ENCODE measurements around the gene DOCK10.

DOCK10 gene

DNA sequence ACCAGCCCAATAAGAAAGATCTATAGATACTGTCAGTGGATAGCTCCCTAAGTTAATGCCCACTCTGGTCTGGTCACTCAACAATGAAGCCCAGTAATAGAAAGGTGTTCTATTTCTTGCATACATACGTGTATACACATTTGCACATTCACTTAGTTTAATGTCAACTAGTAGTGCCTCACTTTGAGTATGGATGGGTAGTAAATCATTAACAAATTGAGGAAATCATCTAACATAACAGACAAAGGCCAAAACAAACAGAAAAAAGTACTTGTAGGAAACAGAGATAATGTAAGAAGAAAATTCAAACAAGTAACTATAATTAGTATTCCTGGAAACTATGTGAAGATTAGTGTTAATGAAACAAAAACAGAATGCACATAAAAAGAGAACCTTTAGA is 312.8 kb downstream of the DOCK10 start:
- no peak for DNase-seq (ENCODE audit: low read depth in 2 of 2, low spot score in 1 of 2)

DNA sequence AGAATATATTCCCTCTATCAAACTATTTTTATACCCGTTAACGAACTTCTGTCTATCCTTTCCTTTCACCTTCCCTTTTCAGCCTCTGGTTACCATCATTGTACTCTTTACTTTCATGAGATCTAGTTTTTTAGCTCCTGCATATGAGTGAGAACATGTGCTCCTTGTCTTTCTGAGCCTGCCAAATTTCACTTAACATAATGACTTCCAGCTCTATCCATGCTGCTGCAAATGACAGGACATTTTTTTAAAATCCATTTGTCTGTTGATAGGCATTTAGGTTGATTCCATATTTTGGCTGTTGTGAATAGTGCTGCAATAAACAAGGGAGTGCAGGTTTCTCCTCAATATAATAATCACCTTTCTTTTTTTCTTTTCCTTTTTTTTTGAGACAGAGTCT is 317.9 kb downstream of the DOCK10 start:
- DNase-seq (ENCODE audit: low read depth in 2 of 2, low spot score in 1 of 2) = no peak

DNA sequence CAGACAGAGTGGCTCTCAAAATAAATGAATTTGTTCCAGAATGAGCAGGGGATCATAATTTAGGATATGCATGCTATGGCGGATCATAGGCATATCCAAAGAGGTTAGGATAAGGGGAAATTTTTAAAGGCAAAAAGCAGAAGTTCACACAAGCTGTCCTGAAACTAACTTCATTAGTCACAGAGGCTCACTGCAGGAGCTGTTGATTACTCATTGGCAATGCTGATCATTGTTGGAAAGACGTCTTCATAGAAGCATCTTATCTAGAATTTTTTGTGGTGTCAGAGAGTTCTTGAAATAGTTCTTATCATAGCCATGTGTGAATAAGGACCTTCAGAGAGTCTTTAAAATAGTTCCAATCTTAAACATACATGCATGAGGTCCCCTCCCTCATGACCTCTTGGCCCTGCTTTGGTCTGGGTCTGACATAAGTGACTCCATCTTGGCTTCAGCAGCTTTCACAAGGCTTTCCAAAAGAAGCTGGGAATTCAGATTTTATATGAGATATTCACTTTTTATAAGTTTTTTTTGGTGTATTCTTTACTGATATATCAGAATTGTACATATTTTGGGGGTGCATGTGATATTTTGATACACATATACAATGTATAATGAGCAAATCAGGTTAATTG is 318.6 kb downstream of the DOCK10 start:
- DNase-seq (ENCODE audit: low read depth in 2 of 2, low spot score in 1 of 2) = no peak

DNA sequence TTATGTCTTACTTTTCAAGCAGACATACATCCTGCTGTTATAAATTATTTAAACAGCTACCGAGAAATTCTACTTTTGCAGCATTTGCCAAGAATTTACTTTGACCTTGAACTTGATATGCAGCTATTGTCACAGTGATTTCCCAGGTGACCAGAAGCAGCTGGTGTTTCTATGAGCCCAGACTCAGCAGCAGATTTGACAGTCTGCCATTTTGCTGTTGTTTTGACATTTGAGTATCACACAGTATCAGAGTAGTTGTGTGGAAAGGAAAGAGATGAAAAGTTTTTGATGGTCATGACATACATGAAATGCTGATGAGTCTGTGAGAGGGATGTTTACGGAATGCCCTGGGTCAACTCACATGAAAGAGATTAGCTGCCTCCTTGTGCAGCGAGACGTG is 319.5 kb downstream of the DOCK10 start:
- no peak for DNase-seq (ENCODE audit: low read depth in 2 of 2, low spot score in 1 of 2)

DNA sequence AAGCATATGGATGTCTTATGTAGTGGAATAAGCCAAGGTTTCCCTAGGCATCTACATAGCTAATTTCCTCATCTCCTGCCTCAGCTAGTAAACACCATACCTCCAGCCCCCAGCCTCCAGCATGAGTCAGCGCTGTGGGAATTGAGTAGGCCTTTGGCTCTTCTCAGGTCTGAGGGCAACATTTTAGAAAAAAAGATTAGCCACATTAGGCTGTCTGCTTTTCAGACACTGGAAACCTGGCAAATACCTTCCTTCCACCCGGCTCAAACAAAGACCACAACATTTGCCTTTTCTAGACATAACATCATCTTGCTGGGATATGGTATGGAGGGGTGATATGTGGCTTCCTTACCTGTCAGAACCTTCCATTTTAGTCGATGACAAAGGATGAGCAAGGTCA is 320.0 kb downstream of the DOCK10 start:
- no peak for DNase-seq (ENCODE audit: low read depth in 2 of 2, low spot score in 1 of 2)

DNA sequence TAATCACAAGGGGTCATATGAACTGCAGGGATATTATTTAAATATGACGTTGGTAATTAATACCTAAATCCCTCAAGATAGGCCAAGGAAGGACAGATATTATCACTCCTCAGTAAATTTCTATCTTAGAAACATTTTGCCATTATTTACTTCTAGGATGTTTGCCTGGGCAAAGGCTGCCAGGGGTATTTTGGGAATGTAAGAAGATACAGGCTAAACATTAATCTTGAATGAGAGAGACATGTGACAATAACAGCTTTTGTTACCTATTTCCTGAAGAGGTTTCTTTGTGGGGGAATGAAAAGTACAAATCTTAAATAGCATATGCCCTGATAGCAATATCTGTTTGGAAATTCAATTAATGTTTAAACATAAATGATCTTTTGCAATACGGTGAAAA is 325.3 kb downstream of the DOCK10 start:
- DNase-seq (ENCODE audit: low read depth in 2 of 2, low spot score in 1 of 2) = no peak

DNA sequence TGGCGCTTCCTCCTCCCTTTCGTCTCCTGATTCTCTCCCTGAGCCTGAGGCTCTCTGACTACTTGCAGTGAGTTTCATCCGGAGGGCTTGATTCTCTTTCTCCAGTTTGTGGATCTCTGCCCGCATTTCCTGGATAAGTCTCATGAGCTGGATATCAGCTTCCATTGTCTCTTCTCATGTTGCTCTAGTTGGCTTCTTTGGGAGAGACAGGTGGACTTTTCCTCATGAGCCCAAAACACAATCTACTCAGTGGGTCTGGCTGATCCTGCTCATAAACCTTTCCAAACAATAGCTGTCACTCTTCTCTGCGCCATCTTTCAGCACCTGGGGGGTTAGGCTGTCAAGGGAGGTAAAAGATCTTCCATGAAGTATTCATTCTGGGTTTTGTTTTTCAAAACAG is 326.1 kb downstream of the DOCK10 start, which contains the start of gene CCDC195:
Gene CCDC195, minus strand, starts transcription at position 165 of the 400 bp plus-strand sequence. Its CDS starts 0 bp downstream, at position 165.
- no peak for DNase-seq (ENCODE audit: low read depth in 2 of 2, low spot score in 1 of 2)

Data from stimulated activated CD8-positive, alpha-beta memory T cell treated with anti-CD3 and anti-CD28 coated beads, Interleukin-4, amount 100 ng/mL, for 4 hours (primary cell).